Testis (tissue), 2 donors: ENCODE measurements around the gene ITPK1.

Experiments used
- POLR2A ChIP-seq: fragments of 450-650 bp; IDR thresholded peaks from one replicate; pipeline ENCODE4 v1.6.1; 2017; ENCODE audit warnings: antibody characterized with exemption, mild to moderate bottlenecking, moderate library complexity
- TF ChIP-seq, protein P1 (sequence below), 3 experiments: fragments of 450-650 bp in 2 of 3; fragments of 200-600 bp in 1 of 3; sonication (generic) in 1 of 3; IDR thresholded peaks; one replicate each; pipeline ENCODE4 v1.5.1; 2016 to 2019; ENCODE audit warnings: antibody characterized with exemption in 3 of 3, mild to moderate bottlenecking in 2 of 3, moderate library complexity in 1 of 3

DNA sequence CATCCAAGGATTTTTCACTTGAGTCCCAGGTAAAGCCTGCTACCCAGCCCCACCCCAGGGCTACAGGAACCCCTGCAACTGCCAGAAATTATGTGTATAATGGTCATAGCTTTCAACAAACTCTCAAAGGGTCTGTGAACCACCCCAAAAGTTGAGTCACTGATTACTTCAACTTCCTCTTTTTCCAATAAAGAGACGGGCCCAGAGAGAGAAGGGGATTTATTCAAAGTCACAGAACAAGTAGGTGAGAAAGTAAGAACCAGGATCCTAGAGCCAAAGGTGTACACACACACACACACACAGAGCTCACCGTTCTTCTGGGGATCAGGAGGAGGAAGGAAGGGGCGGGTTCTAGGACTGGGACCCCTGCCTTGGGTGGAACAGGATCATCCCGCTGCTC lies 4.8 kb upstream of the ITPK1 start:
- TF ChIP-seq, protein P1, sequence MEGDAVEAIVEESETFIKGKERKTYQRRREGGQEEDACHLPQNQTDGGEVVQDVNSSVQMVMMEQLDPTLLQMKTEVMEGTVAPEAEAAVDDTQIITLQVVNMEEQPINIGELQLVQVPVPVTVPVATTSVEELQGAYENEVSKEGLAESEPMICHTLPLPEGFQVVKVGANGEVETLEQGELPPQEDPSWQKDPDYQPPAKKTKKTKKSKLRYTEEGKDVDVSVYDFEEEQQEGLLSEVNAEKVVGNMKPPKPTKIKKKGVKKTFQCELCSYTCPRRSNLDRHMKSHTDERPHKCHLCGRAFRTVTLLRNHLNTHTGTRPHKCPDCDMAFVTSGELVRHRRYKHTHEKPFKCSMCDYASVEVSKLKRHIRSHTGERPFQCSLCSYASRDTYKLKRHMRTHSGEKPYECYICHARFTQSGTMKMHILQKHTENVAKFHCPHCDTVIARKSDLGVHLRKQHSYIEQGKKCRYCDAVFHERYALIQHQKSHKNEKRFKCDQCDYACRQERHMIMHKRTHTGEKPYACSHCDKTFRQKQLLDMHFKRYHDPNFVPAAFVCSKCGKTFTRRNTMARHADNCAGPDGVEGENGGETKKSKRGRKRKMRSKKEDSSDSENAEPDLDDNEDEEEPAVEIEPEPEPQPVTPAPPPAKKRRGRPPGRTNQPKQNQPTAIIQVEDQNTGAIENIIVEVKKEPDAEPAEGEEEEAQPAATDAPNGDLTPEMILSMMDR (IDR thresholded peaks at IDR 0.05): no peak
- TF ChIP-seq POLR2A: no peak
